Measurements from ENCODE around the gene STXBP3. TPM values are rescaled to one million over a fixed set of nuclear protein-coding genes. Genes with fewer than 3 reads are reported as not detected.

STXBP3 gene
- total and polyA plus RNA-seq, 10 donors = 29.5 to 157 (median 67.5) TPM

- Histone ChIP-seq H3K27ac (no peak overlapping the region), H3K36me3 (peaks cover 2 to 100% (median 64%) of the 10 kb centered on the region in 6 donors), H3K9me3 (peaks cover 0 to 37% (median 26%) of the 10 kb centered on the region in 8 donors), H3K4me3 (no peak overlapping the region), H3K4me1 (no peaks in the 10 kb centered on the region), H3K27me3 (replicated peaks in 1 of 7) (no peaks in the 10 kb centered on the region)
- WGBS, 5 donors = 97 to 99% (median 97%) methylated on average over 6 of the region's 6 CpGs
- intact Hi-C loops (cut with DNase I; ENCODE audit: low total_unique reads) = no loop called here
- DNase-seq = no peak
- TF ChIP-seq POLR2AphosphoS5 (IDR thresholded peaks at IDR 0.05) = no peak
- TF ChIP-seq CTCF (IDR thresholded peaks at IDR 0.05 in 8 of 11, conservative IDR thresholded peaks at IDR 0.05 in 3 of 11) = no peak
- no peak for TF ChIP-seq POLR2A (IDR thresholded peaks at IDR 0.05)
Observed at GRCh38 chr1:108785264-108785663, 38.8 kb downstream of the STXBP3 start.

- DNase-seq = no peak
- peaks cover 2 to 100% (median 63%) of the 10 kb centered on the region in 6 donors for H3K36me3 ChIP-seq
- no peaks in the 10 kb centered on the region for H3K27me3 ChIP-seq (replicated peaks in 1 of 7)
- no peak overlapping the region for H3K27ac ChIP-seq
- peaks cover 0 to 41% (median 27%) of the 10 kb centered on the region in 8 donors for H3K9me3 ChIP-seq
- no peak overlapping the region for H3K4me3 ChIP-seq
- TF ChIP-seq CTCF (IDR thresholded peaks at IDR 0.05 in 8 of 11, conservative IDR thresholded peaks at IDR 0.05 in 3 of 11) = no peak
- no peak for TF ChIP-seq POLR2A (IDR thresholded peaks at IDR 0.05)
- TF ChIP-seq POLR2AphosphoS5 (IDR thresholded peaks at IDR 0.05) = no peak
- H3K4me1 ChIP-seq = no peaks in the 10 kb centered on the region
- 90 to 100% (median 100%) methylated on average over 2 of the region's 2 CpGs for WGBS, 5 donors
- intact Hi-C loops (cut with DNase I; ENCODE audit: low total_unique reads) = no loop called here
Observed at GRCh38 chr1:108785880-108786279, 39.4 kb downstream of the STXBP3 start.

GRCh38 chr1:108791790-108792189, 45.3 kb downstream of the STXBP3 start:
- no peak overlapping the region for H3K27ac ChIP-seq
- no peaks in the 10 kb centered on the region for H3K4me1 ChIP-seq
- peaks cover 0 to 100% (median 53%) of the 10 kb centered on the region in 6 donors for H3K36me3 ChIP-seq
- intact Hi-C loops (cut with DNase I; ENCODE audit: low total_unique reads) = no loop called here
- H3K27me3 ChIP-seq (replicated peaks in 1 of 7) = no peaks in the 10 kb centered on the region
- no peak overlapping the region for H3K4me3 ChIP-seq
- no peak for DNase-seq
- 95 to 100% (median 97%) methylated on average over 1 of the region's 1 CpG for WGBS, 5 donors
- H3K9me3 ChIP-seq = peaks cover 0 to 24% (median 21%) of the 10 kb centered on the region in 8 donors
- TF ChIP-seq POLR2A (IDR thresholded peaks at IDR 0.05) (no peak), CTCF (IDR thresholded peaks at IDR 0.05 in 8 of 11, conservative IDR thresholded peaks at IDR 0.05 in 3 of 11) (no peak), POLR2AphosphoS5 (IDR thresholded peaks at IDR 0.05) (no peak)

GRCh38 chr1:108792420-108792819, 45.9 kb downstream of the STXBP3 start:
- WGBS, 5 donors = 96 to 100% (median 99%) methylated on average over 2 of the region's 2 CpGs
- Histone ChIP-seq H3K27me3 (replicated peaks in 1 of 7) (no peaks in the 10 kb centered on the region), H3K4me1 (no peaks in the 10 kb centered on the region), H3K36me3 (peaks cover 0 to 100% (median 59%) of the 10 kb centered on the region in 6 donors), H3K27ac (no peak overlapping the region), H3K4me3 (no peak overlapping the region), H3K9me3 (peaks cover 0 to 24% (median 21%) of the 10 kb centered on the region in 8 donors)
- intact Hi-C loops (cut with DNase I; ENCODE audit: low total_unique reads) = no loop called here
- DNase-seq = no peak
- TF ChIP-seq POLR2AphosphoS5 (IDR thresholded peaks at IDR 0.05) = no peak
- TF ChIP-seq CTCF (IDR thresholded peaks at IDR 0.05 in 8 of 11, conservative IDR thresholded peaks at IDR 0.05 in 3 of 11) = no peak
- TF ChIP-seq POLR2A (IDR thresholded peaks at IDR 0.05) = no peak

Measured in spleen (tissue), 11 donors.